ENCODE measurements around the gene AMMECR1.

GRCh38 chrX:110171442-110171841 lies 146.4 kb downstream of the AMMECR1 start:
- TF ChIP-seq CTCF (IDR thresholded peaks at IDR 0.05) (no peak), POLR2A (IDR thresholded peaks at IDR 0.05) (no peak)

Data from prostate gland (tissue), 2 donors.